ENCODE data around the gene SLC22A31. TPM values are rescaled to one million over a fixed set of nuclear protein-coding genes. Genes with fewer than 3 reads are reported as not detected.
A peak's percentile ranks its signal among the peaks of the same experiment; 100 is the strongest.
"Not testable (repeated sequence)": the region's sequence is repeated elsewhere in the genome, so short reads cannot be mapped to it uniquely, and the experiment has no call there.

Gene SLC22A31
- total RNA-seq, 1 donor from 2014 or later = not detected

- H3K9me3 Mint-ChIP-seq = no peaks in the 10 kb centered on the region
- POLR2A ChIA-PET = no interaction called here
- H3K27ac Mint-ChIP-seq = no peak overlapping the region
- H3K36me3 Mint-ChIP-seq (ENCODE audit: low read depth) = no peaks in the 10 kb centered on the region
- peaks cover 8% of the 10 kb centered on the region for H3K4me1 Mint-ChIP-seq
- H3K4me3 Mint-ChIP-seq = no peak overlapping the region
- intact Hi-C loops (cut with micrococcal nuclease) = no loop called here
- H3K27me3 Mint-ChIP-seq = peaks cover 10% of the 10 kb centered on the region
- DNase-seq (peak; percentile 14), ATAC-seq (ENCODE audit: low read depth) (no peak)
- CTCF ChIA-PET = no interaction called here
- no peak for TF ChIP-seq CTCF (IDR thresholded peaks at IDR 0.05)
Measured at GRCh38 chr16:89195521-89196171, 4.7 kb downstream of the SLC22A31 start.

GRCh38 chr16:89194340-89195311 lies 5.7 kb downstream of the SLC22A31 start:
- CTCF ChIA-PET = no interaction called here

GRCh38 chr16:89193576-89194293 lies 6.6 kb downstream of the SLC22A31 start:
- CTCF ChIA-PET = no interaction called here
- intact Hi-C loops (cut with micrococcal nuclease) = no loop called here
- POLR2A ChIA-PET = no interaction called here

More at GRCh38 chr16:89194340-89195311, 5.7 kb downstream of the SLC22A31 start:
- no peak for DNase-seq
- Mint-ChIP-seq H3K27ac (no peak overlapping the region), H3K9me3 (no peaks in the 10 kb centered on the region), H3K4me3 (no peak overlapping the region), H3K36me3 (ENCODE audit: low read depth) (no peaks in the 10 kb centered on the region), H3K27me3 (peaks cover 3% of the 10 kb centered on the region), H3K4me1 (peaks cover 3% of the 10 kb centered on the region)
- intact Hi-C loops (cut with micrococcal nuclease) = no loop called here
- ATAC-seq (ENCODE audit: low read depth) = no peak
- TF ChIP-seq CTCF (IDR thresholded peaks at IDR 0.05) = no peak
- POLR2A ChIA-PET = no interaction called here

GRCh38 chr16:89192956-89193575 lies 7.3 kb downstream of the SLC22A31 start:
- peaks cover 3% of the 10 kb centered on the region for H3K4me1 Mint-ChIP-seq
- H3K9me3 Mint-ChIP-seq = no peaks in the 10 kb centered on the region
- no peak overlapping the region for H3K4me3 Mint-ChIP-seq
- no peak for ATAC-seq (ENCODE audit: low read depth)
- H3K36me3 Mint-ChIP-seq (ENCODE audit: low read depth) = no peaks in the 10 kb centered on the region
- H3K27ac Mint-ChIP-seq = no peak overlapping the region
- CTCF ChIA-PET = no interaction called here
- DNase-seq = no peak
- peaks cover 2% of the 10 kb centered on the region for H3K27me3 Mint-ChIP-seq
- intact Hi-C loops (cut with micrococcal nuclease) = loop anchor here (1.0 kb wide), 1 partner anchor 22 kb away; the partner anchor contains the start of gene CDH15
- POLR2A ChIA-PET = interaction anchor here (0.6 to 0.7 kb wide), 9 partner anchors 25 to 763 kb away, joined by 3 to 24 read pairs (median 4); partner anchors contain the start of gene ZNF778
- no peak for TF ChIP-seq CTCF (IDR thresholded peaks at IDR 0.05)

More at GRCh38 chr16:89193576-89194293, 6.6 kb downstream of the SLC22A31 start:
- TF ChIP-seq CTCF (IDR thresholded peaks at IDR 0.05) = no peak
- Mint-ChIP-seq H3K4me1 (peaks cover 3% of the 10 kb centered on the region), H3K27me3 (peaks cover 3% of the 10 kb centered on the region), H3K4me3 (no peak overlapping the region), H3K27ac (no peak overlapping the region), H3K9me3 (no peaks in the 10 kb centered on the region), H3K36me3 (ENCODE audit: low read depth) (no peaks in the 10 kb centered on the region)
- ATAC-seq (ENCODE audit: low read depth) (no peak), DNase-seq (no peak)

- H3K4me3 Mint-ChIP-seq; DNase-seq; H3K4me1 Mint-ChIP-seq; H3K27me3 Mint-ChIP-seq; CTCF ChIA-PET; H3K27ac Mint-ChIP-seq; H3K36me3 Mint-ChIP-seq (ENCODE audit: low read depth); H3K9me3 Mint-ChIP-seq: not testable (repeated sequence)
- intact Hi-C loops (cut with micrococcal nuclease) = loop anchor here (1.0 kb wide), 1 partner anchor 21 kb away; the partner anchor contains the start of gene CDH15
- ATAC-seq (ENCODE audit: low read depth) = peak; percentile 65
- POLR2A ChIA-PET = interaction anchor here (0.6 to 0.7 kb wide), 7 partner anchors 25 to 762 kb away, joined by 3 to 24 read pairs (median 4); partner anchors contain the start of gene ZNF778
Measured at GRCh38 chr16:89192186-89192955, 8.0 kb downstream of the SLC22A31 start.

Data from activated B cell treated with CpG ODN at 0.5 μM for 24 hours (primary cell).